IMR-90 (cell line): ENCODE data around the gene NT5E. TPM values are rescaled to one million over a fixed set of nuclear protein-coding genes. Genes with fewer than 3 reads are reported as not detected.
A peak's percentile ranks its signal among the peaks of the same experiment; 100 is the strongest.

Source experiments
- ATAC-seq: fragments of 200-7000 bp; cut with Tn5 transposase; 2 replicates; pipeline ENCODE4 v1.9.1; 2020; ENCODE audit warnings: low read depth, mild to moderate bottlenecking, moderate library complexity
- BruUV-seq: library from RNA; stranded (reverse); fragments of 400-500 nt; replicated peaks from 2 replicates; lab custom pipeline; 2021; lab: Mats Ljungman, UMichigan
- CTCF ChIA-PET: fragments of 300-600 bp; formaldehyde crosslinking; extraction: SDS; loops from one replicate; lab custom pipeline; 2021; ENCODE audit warnings: antibody characterized with exemption; lab: Yijun Ruan, JAX
- POLR2A ChIA-PET: fragments of 300-600 bp; sonication (Branson Sonifier 250); formaldehyde crosslinking; loops from one replicate; lab custom pipeline; 2022; ENCODE audit warnings: antibody characterized with exemption; ENCODE audit not compliant: unreplicated experiment; lab: Charles Lee
- DNase-seq: peaks from one replicate; pipeline ENCODE4 v3.0.0; 2013
- H2AFZ ChIP-seq: replicated peaks from 2 replicates; pipeline ENCODE3; 2013; ENCODE audit warnings: low read length, mild to moderate bottlenecking; ENCODE audit not compliant: poor library complexity
- H2AK5ac ChIP-seq: 2 replicates; pipeline ENCODE4 v1.6.1; 2013; ENCODE audit warnings: low read depth, low read length, inconsistent platforms
- H2AK9ac ChIP-seq: replicated peaks from 2 replicates; pipeline ENCODE3; 2013; ENCODE audit warnings: mild to moderate bottlenecking, low read depth, low read length, moderate library complexity; ENCODE audit not compliant: poor library complexity
- H2BK120ac ChIP-seq: 2 replicates; pipeline ENCODE4 v1.6.1; 2013; ENCODE audit warnings: low read depth, low read length, inconsistent platforms
- H2BK15ac ChIP-seq: 3 replicates; pipeline ENCODE4 v1.6.1; 2013; ENCODE audit warnings: low read depth, low read length, inconsistent platforms
- H2BK20ac ChIP-seq: 2 replicates; pipeline ENCODE4 v1.6.1; 2013; ENCODE audit warnings: low read depth, mild to moderate bottlenecking, inconsistent platforms, low read length, moderate library complexity
- H2BK5ac ChIP-seq: 2 replicates; pipeline ENCODE4 v1.6.1; 2013; ENCODE audit warnings: mild to moderate bottlenecking, low read depth, low read length, inconsistent platforms; ENCODE audit not compliant: poor library complexity, severe bottlenecking
- H3K14ac ChIP-seq: replicated peaks from 2 replicates; pipeline ENCODE4 v1.6.1; 2013; ENCODE audit warnings: low read depth, low read length, inconsistent platforms
- H3K18ac ChIP-seq: 2 replicates; pipeline ENCODE4 v1.6.1; 2013; ENCODE audit warnings: low read depth, low read length, control low read depth
- H3K23ac ChIP-seq: 2 replicates; pipeline ENCODE4 v1.6.1; 2013; ENCODE audit warnings: low read depth, low read length, inconsistent platforms
- H3K27ac ChIP-seq: 2 replicates; pipeline ENCODE4 v1.5.1; 2013; ENCODE audit warnings: mild to moderate bottlenecking, control low read depth, low read length; ENCODE audit not compliant: insufficient read depth
- H3K27me3 ChIP-seq: 2 replicates; pipeline ENCODE4 v1.6.1; 2013; ENCODE audit warnings: low read length; ENCODE audit not compliant: control insufficient read depth, insufficient read depth
- H3K36me3 ChIP-seq: 2 replicates; pipeline ENCODE4 v1.6.1; 2013; ENCODE audit warnings: low read length, mixed read lengths; ENCODE audit not compliant: control insufficient read depth, insufficient read depth
- H3K4ac ChIP-seq: 2 replicates; pipeline ENCODE4 v1.6.1; 2013; ENCODE audit warnings: low read depth, low read length, inconsistent platforms
- H3K4me1 ChIP-seq: 2 replicates; pipeline ENCODE4 v1.6.1; 2013; ENCODE audit warnings: low read length, mixed read lengths; ENCODE audit not compliant: control insufficient read depth, insufficient read depth
- H3K4me2 ChIP-seq: 2 replicates; pipeline ENCODE4 v1.6.1; 2013; ENCODE audit warnings: low read depth, mild to moderate bottlenecking, control low read depth, low read length, moderate library complexity
- H3K4me3 ChIP-seq: 2 replicates; pipeline ENCODE4 v1.5.1; 2013; ENCODE audit warnings: low read depth, mild to moderate bottlenecking, control low read depth, low read length, moderate library complexity; ENCODE audit not compliant: insufficient read depth
- H3K56ac ChIP-seq: 2 replicates; pipeline ENCODE4 v1.6.1; 2013; ENCODE audit warnings: low read length, inconsistent platforms; ENCODE audit not compliant: insufficient read depth; ENCODE audit errors: extremely low read depth
- H3K79me1 ChIP-seq, 2 experiments: 2 replicates each; pipeline ENCODE4 v1.6.1; 2013; ENCODE audit warnings: low read length in 2 of 2, inconsistent platforms in 1 of 2, low read depth in 1 of 2
- H3K9ac ChIP-seq: 2 replicates; pipeline ENCODE4 v1.6.1; 2013; ENCODE audit warnings: low read depth, low read length, control low read depth
- H3K9me1 ChIP-seq: 2 replicates; pipeline ENCODE4 v1.6.1; 2013; ENCODE audit warnings: low read length, inconsistent platforms; ENCODE audit not compliant: insufficient read depth
- H3K9me3 ChIP-seq: 2 replicates; pipeline ENCODE4 v1.6.1; 2013; ENCODE audit warnings: low read length; ENCODE audit not compliant: control insufficient read depth, insufficient read depth
- H4K20me1 ChIP-seq: 2 replicates; pipeline ENCODE4 v1.6.1; 2013; ENCODE audit warnings: low read length, inconsistent platforms; ENCODE audit not compliant: insufficient read depth
- H4K5ac ChIP-seq: 2 replicates; pipeline ENCODE4 v1.6.1; 2013; ENCODE audit warnings: mild to moderate bottlenecking, low read depth, low read length, control low read depth
- H4K8ac ChIP-seq, 2 experiments: 2 replicates each; pipeline ENCODE4 v1.6.1; 2013; ENCODE audit warnings: low read depth in 2 of 2, low read length in 2 of 2, control low read depth in 1 of 2, inconsistent platforms in 1 of 2
- H4K91ac ChIP-seq: 2 replicates; pipeline ENCODE4 v1.6.1; 2013; ENCODE audit warnings: low read depth, low read length, inconsistent platforms; ENCODE audit not compliant: insufficient read depth
- BHLHE40 ChIP-seq: fragments of 150-350 bp; IDR thresholded peaks from 2 replicates; pipeline ENCODE4 v1.6.1; 2016; ENCODE audit warnings: mild to moderate bottlenecking, low read depth, low read length
- CHD1 ChIP-seq: IDR thresholded peaks from 2 replicates; pipeline ENCODE4 v1.6.1; 2012; ENCODE audit warnings: low read depth, low read length, improper control_type of control experiment
- CTCF ChIP-seq: conservative IDR thresholded peaks from 2 replicates; pipeline ENCODE4 v1.5.1; 2012; ENCODE audit warnings: mild to moderate bottlenecking, low read depth, low read length, improper control_type of control experiment
- ELK1 ChIP-seq: fragments of 150-350 bp; IDR thresholded peaks from 2 replicates; pipeline ENCODE4 v1.6.1; 2016; ENCODE audit warnings: low read depth, mild to moderate bottlenecking, low read length, moderate library complexity, borderline replicate concordance
- MXI1 ChIP-seq: IDR thresholded peaks from 2 replicates; pipeline ENCODE4 v1.6.1; 2012; ENCODE audit warnings: low read depth, mild to moderate bottlenecking, low read length, moderate library complexity, borderline replicate concordance
- POLR2A ChIP-seq: IDR thresholded peaks from 2 replicates; pipeline ENCODE4 v1.6.1; 2012; ENCODE audit warnings: mild to moderate bottlenecking, low read depth, low read length
- RAD21 ChIP-seq: IDR thresholded peaks from 2 replicates; pipeline ENCODE4 v1.6.1; 2012; ENCODE audit warnings: low read length, improper control_type of control experiment
- USF2 ChIP-seq: fragments of 150-350 bp; IDR thresholded peaks from 2 replicates; pipeline ENCODE4 v1.6.1; 2017; ENCODE audit warnings: mild to moderate bottlenecking, antibody characterized with exemption, low read length, low read depth
- WGBS, 2 experiments: methylation state at CpG; one replicate each; pipeline versions ENCODE4 v1.1.5 to v1.1.7; 2013; ENCODE audit warnings: missing lambda C conversion rate in 2 of 2; ENCODE audit not compliant: insufficient read length in 1 of 2; ENCODE audit errors: extremely low coverage in 2 of 2; 5-methylcytosine and 5-hydroxymethylcytosine counted together
- dilution Hi-C: fragments of 300-500 bp; cut with HindIII; formaldehyde crosslinking; loops from one replicate; pipeline ENCODE4 v1.14.3; 2018; ENCODE audit warnings: low sequenced_read_pairs; ENCODE audit not compliant: unreplicated experiment
- in situ Hi-C: fragments of 300-500 bp; cut with MboI; formaldehyde crosslinking; loops from 3 replicates; pipeline ENCODE4 v1.14.3; 2019; ENCODE audit warnings: low sequenced_read_pairs, inconsistent platforms, mixed read lengths
- intact Hi-C: fragments of 100-400 bp; cut with micrococcal nuclease; formaldehyde crosslinking; loops from 2 replicates; pipeline ENCODE4 v1.10.0; 2022
- polyA plus RNA-seq, 3 experiments: library from polyadenylated mRNA; depleted of rRNA; stranded (reverse); fragments of >200 nt; gene quantifications; 2 replicates each; pipeline ENCODE4 v1.2.3, GENCODE V29; 2012; ENCODE audit warnings: low replicate concordance in 1 of 3
- total RNA-seq: library from RNA; depleted of rRNA; stranded (reverse); fragments of >200 nt; gene quantifications from 2 replicates; pipeline ENCODE4 v1.2.3, GENCODE V29; 2012

NT5E gene
- total and polyA plus RNA-seq, 2 of the 4 experiments (the other 2 are of a cell fraction): 153 to 280 TPM

GRCh38 chr6:85479208-85479607 lies 29.3 kb downstream of the NT5E start:
- no peak overlapping the region for H3K4me3 ChIP-seq
- H2AK9ac ChIP-seq: no peak overlapping the region
- no peaks in the 10 kb centered on the region; the same call in 1 of the 2 replicates for H3K9me3 ChIP-seq
- no peak overlapping the region for H3K56ac ChIP-seq
- in situ Hi-C loops (no loop called here), intact Hi-C loops (no loop called here), dilution Hi-C loops (no loop called here)
- peaks cover 25% of the 10 kb centered on the region for H3K36me3 ChIP-seq
- H3K4me2 ChIP-seq: no peak overlapping the region
- peaks cover 30 to 74% of the 10 kb centered on the region in 2 experiments for H3K79me1 ChIP-seq
- no peak overlapping the region for H3K4ac ChIP-seq
- ChIA-PET CTCF (interaction anchor here (1.3 kb wide), 1 partner anchor 124 kb away, joined by 4 read pairs; no protein-coding TSS in a partner anchor), POLR2A (no interaction called here)
- H2AK5ac ChIP-seq: no peak overlapping the region
- no peak overlapping the region for H2BK5ac ChIP-seq
- H3K27me3 ChIP-seq: no peaks in the 10 kb centered on the region
- no peak overlapping the region for H3K27ac ChIP-seq
- H4K8ac ChIP-seq: no peak overlapping the region; a peak in 1 of 4 replicates
- no peaks in the 10 kb centered on the region for H4K20me1 ChIP-seq
- H3K14ac ChIP-seq: peak overlapping the region; percentile 20; the same call in 1 of the 2 replicates
- H3K18ac ChIP-seq: peak overlapping the region; percentile 51; the same call in 1 of the 2 replicates
- H2BK15ac ChIP-seq: no peak overlapping the region
- no peak overlapping the region for H4K5ac ChIP-seq
- peak; percentile 49 for DNase-seq
- no peak overlapping the region for H4K91ac ChIP-seq
- no peak overlapping the region for H2BK120ac ChIP-seq
- BruUV-seq: no TSS peak
- no peak overlapping the region for H3K9ac ChIP-seq
- WGBS, 2 experiments: no CpG with 5 or more reads among the region's 1 CpG
- H2AFZ ChIP-seq: no peak overlapping the region
- TF ChIP-seq POLR2A (no peak), BHLHE40 (no peak), USF2 (no peak), CHD1 (no peak), ELK1 (no peak), MXI1 (no peak), RAD21 (no peak), CTCF (no peak)
- peaks cover 6% of the 10 kb centered on the region; the same call in 1 of the 2 replicates for H3K4me1 ChIP-seq
- no peak for ATAC-seq
- H3K23ac ChIP-seq: 0 out of 2 replicates have a peak overlapping the region, but pooled peaks have one; percentile 22
- no peak overlapping the region for H2BK20ac ChIP-seq
- H3K9me1 ChIP-seq: peaks cover 13% of the 10 kb centered on the region
